ENCODE results near the gene PLOD1.

PLOD1 gene

GRCh38 chr1:12010746-12011570 lies 76.4 kb downstream of the PLOD1 start:
- no peak for DNase-seq

DNA sequence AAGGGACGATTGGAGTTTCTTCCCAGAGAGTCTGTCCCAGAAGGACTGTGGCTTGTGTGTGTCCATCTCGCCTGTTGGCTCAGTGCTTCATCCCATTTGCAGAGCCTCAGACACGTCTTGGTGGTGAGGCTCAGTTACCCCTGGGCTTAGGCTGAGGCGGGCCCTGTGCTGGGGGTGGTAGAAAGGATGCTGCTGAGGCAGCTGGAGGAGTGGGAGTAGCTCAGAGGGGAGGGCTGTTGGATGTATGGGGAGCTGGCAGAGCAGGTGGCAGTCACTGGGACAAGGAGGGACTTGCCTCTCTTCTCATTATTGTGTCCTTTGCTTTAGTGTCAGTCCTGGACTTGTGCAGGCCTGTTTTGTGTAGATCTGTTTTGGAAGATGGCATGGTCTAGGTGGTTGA lies 77.5 kb downstream of the PLOD1 start:
- DNase-seq, result no peak

DNA sequence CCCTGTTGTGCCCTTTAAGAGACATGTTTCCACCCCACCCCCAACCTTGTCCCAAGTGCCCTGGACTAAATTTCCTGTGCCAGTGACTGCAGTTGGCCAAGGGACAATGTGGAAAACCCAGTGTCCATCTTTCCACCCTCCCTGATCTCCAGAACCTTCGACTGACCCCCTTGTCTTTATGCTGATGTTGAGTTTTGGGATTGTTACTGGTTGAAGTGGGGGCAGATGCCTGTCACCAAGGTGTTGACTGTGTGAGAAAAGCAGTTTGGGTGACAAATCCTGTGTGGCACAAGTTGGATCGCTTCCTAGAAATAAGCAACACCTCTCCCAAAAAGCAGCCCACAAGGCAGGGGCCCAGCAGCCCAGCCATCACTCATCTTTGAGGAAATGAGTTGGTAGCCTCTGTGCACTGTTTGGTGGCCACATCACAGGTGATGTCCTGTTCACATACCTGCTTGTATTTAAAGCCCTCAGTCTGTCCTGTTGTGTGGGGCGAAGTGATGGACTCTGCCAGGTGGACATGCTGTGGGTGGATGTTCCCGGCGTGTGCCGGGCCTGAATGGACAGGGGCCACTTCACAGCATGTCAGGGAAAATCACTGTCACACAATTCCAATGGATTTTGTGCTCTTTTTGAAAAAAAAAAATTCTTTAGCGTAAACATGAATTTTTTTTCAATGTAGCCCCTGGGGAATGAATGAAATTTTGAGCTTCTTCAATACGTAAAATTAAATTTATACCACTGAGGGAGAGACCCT lies 78.2 kb downstream of the PLOD1 start:
- no peak for DNase-seq

GRCh38 chr1:12014141-12014991 lies 79.8 kb downstream of the PLOD1 start:
- DNase-seq, result no peak

GRCh38 chr1:12015001-12015491 lies 80.5 kb downstream of the PLOD1 start:
- DNase-seq, result no peak

DNA sequence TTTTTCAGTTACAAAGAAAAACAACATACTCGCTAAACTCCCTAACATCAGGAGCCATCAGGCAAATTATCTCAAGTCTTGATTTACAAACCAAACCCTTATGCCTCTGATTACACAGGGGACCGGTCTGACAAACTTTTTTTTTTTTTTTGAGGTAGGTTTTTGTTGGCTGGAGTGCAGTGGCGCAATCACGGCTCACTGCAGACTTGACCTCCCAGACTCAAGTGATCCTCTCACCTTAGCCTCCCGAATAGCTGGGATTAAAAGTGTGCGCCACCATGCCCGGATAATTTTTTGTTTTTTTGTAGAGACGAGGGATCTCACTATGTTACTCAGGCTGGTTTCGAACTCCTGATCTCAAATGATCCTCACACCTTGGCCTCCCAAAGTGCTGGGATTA lies 81.0 kb downstream of the PLOD1 start:
- DNase-seq, result no peak

- DNase-seq, result no peak
Observed at GRCh38 chr1:12016182-12016581, 81.7 kb downstream of the PLOD1 start.

GRCh38 chr1:12019858-12020509 lies 85.5 kb downstream of the PLOD1 start:
- no peak for DNase-seq

GRCh38 chr1:12021616-12022015 lies 87.1 kb downstream of the PLOD1 start:
- no peak for DNase-seq

DNA sequence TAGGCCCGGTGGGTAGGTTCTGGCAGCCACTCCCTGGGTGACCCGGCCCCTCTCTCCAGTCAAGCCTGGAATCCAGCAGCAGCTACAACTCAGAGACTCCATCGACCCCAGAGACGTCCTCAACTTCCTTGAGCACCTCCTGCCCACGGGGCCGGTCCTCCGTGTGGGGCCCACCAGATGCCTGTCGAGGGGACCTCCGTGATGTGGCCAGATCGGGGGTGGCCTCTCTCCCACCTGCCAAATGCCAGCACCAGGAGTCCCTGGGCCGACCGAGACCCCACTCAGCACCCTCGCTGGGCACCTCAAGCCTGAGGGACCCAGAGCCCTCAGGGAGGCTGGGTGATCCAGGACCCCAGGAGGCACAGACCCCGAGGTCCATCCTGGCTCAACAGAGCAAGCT lies 87.5 kb downstream of the PLOD1 start:
- DNase-seq, result no peak

All from SHP77 treated with DMSO at 0.1 percent for 48 hours (cell line).